HG03039 (cell line): ENCODE results near the gene NAA25.

Experiments
- ATAC-seq: cut with Tn5 transposase; IDR thresholded peaks from one replicate; pipeline ENCODE4 v1.9.1; 2021; ENCODE audit warnings: mild to moderate bottlenecking, moderate library complexity; ENCODE audit not compliant: unreplicated experiment

The NAA25 gene

DNA sequence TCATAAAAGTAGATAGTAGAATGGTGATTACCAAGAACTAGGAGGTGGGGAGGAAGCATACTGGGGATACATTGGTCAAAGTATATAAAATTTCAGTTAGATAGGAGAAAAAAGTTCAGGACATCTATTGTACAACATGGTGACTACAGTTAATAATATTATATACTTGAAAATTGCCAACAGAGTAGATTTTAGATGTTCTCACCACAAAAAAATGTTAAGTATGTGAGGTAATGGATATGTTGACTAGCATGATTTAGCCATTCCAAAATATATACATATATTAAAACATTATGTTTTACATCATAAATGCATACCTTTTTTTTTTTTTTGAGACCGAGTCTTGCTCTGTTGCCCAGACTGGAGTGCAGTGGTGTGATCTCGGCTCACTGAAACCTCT lies 126.6 kb downstream of the NAA25 start:
- ATAC-seq: no peak

DNA sequence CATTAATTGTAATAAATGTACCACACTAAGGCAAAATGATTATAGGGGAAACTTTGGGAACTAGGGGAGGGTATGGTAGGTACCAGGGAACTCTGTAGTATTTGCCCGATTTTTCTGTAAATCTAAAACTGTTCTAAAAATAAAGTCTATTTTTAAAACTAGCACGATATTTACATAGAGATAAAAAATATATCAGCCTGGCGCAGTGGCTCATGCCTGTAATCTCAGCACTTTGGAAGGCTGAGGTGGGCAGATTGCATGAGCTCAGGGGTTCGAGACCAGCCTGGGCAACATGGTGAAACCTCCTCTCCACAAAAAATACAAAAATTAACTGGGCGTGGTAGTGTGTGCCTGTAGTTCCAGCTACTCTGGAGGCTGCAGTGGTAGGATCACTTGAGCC lies 128.0 kb downstream of the NAA25 start:
- ATAC-seq: no peak

DNA sequence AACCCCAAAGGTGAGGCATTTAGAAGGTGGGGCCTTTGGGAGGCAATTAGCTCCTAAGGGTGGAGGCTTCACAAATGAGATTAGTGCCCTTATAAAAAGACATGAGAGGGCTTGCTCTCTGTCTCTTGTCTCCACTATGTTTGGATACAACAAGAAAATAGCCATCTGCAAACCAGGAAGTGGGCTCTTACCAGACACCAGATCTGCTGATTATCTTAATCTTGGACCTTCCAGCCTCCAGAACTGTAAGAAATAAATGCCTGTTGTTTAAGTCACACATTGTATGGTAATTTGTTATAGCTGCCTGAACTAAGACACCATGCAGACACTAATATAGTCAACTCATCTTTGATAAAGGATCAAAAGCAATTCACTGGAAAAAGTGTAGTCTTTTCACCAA lies 130.0 kb downstream of the NAA25 start:
- ATAC-seq: no peak

DNA sequence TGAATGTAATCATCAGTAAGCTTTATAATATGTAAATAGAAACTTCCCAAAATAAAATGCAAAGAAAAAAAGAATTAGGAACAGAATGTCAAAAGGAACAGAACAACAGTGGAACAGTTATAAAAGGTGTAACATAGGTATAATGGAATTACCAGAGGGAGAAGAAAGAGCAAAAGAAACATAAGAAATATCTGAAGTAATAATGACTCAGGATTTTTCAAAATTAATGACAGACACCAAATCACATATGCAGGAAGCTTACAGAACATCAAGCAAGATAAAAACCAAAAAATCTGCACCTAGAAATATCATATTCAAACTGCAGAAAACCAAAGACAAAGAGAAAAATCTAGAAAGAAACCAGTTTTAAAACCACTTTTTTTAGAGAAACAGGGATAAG lies 131.7 kb downstream of the NAA25 start:
- no peak for ATAC-seq
